Heart left ventricle (tissue), 16 donors: ENCODE data around the gene SULT4A1. TPM values are rescaled to one million over a fixed set of nuclear protein-coding genes. Genes with fewer than 3 reads are reported as not detected.
A peak's percentile ranks its signal among the peaks of the same experiment; 100 is the strongest.

ENCODE experiments used
- ATAC-seq, 4 donors: fragments of 200-7000 bp; cut with Tn5 transposase; one replicate each; pipeline ENCODE4 v1.9.1; 2020 to 2022; ENCODE audit warnings: moderate library complexity in 4 of 4, mild to moderate bottlenecking in 3 of 4, moderate number of reproducible peaks in 1 of 4
- DNase-seq, 5 donors: peaks; one replicate each; pipeline ENCODE4 v3.0.0-alpha.2; 2020
- H3K27ac ChIP-seq, 12 donors: fragments of 200-600 bp; sonication (generic) in 4 of 12; one replicate each; pipeline versions ENCODE4 v1.5.0 to v1.8.0; 2016 to 2022; ENCODE audit warnings: mild to moderate bottlenecking in 2 of 12
- H3K27me3 ChIP-seq, 9 donors: fragments of 200-600 bp; sonication (generic) in 2 of 9; one replicate each; pipeline versions ENCODE4 v1.5.1 to v1.8.0; 2016 to 2022; ENCODE audit warnings: mild to moderate bottlenecking in 3 of 9
- H3K36me3 ChIP-seq, 9 donors: fragments of 200-600 bp; sonication (generic) in 2 of 9; one replicate each; pipeline versions ENCODE4 v1.5.0 to v1.8.0; 2018 to 2022; ENCODE audit warnings: mild to moderate bottlenecking in 2 of 9
- H3K4me1 ChIP-seq, 12 donors: fragments of 200-600 bp; sonication (generic) in 4 of 12; one replicate each; pipeline versions ENCODE4 v1.5.0 to v1.8.0; 2016 to 2022; ENCODE audit warnings: mild to moderate bottlenecking in 3 of 12
- H3K4me3 ChIP-seq, 12 donors: fragments of 200-600 bp; sonication (generic) in 4 of 12; one replicate each; pipeline versions ENCODE4 v1.5.0 to v1.8.0; 2017 to 2022; ENCODE audit warnings: mild to moderate bottlenecking in 9 of 12, moderate library complexity in 4 of 12
- H3K9me3 ChIP-seq, 12 donors: fragments of 200-600 bp; sonication (generic) in 4 of 12; one replicate each; pipeline versions ENCODE4 v1.5.0 to v1.8.0; 2016 to 2022; ENCODE audit warnings: mild to moderate bottlenecking in 1 of 12
- CTCF ChIP-seq, 12 donors: fragments of 200-600 bp; sonication (generic) in 4 of 12; IDR thresholded peaks; one replicate each; pipeline versions ENCODE4 v1.5.0 to v1.8.0; 2018 to 2022; ENCODE audit warnings: antibody characterized with exemption in 12 of 12, mild to moderate bottlenecking in 5 of 12
- POLR2A ChIP-seq, 2 donors: fragments of 450-650 bp; IDR thresholded peaks; one replicate each; pipeline ENCODE4 v1.6.1; 2017; ENCODE audit warnings: antibody characterized with exemption in 2 of 2, mild to moderate bottlenecking in 2 of 2, moderate library complexity in 2 of 2
- WGBS, 4 donors: extraction: QIAGEN DNeasy Blood & Tissue Kit in 2 of 4; methylation state at CpG; one replicate each; pipeline versions ENCODE4 v1.1.5 to v1.1.7; 2013 to 2018; 5-methylcytosine and 5-hydroxymethylcytosine counted together
- intact Hi-C, 10 donors: fragments of 100-400 bp; cut with DNase I; formaldehyde crosslinking; loops; one replicate each; pipeline versions ENCODE4 v1.11.1 to v1.14.2; 2022
- polyA plus RNA-seq, 2 donors: library from polyadenylated mRNA; stranded (reverse); fragments of 200-250 nt; gene quantifications; one replicate each; pipeline ENCODE4 v1.2.3, GENCODE V29; 2013
- total RNA-seq, 9 donors: library from RNA; depleted of rRNA in 2 of 9; stranded (reverse); fragments of >200 nt in 2 of 9; fragmentation: NEBNext Ultra II Directional in 3 of 9; extraction: Animal tissue kit (Norgen Biotek cat#: 25700) in 3 of 9; gene quantifications; one replicate each; pipeline versions ENCODE4 v1.1.0 to v1.2.4, GENCODE V29; 2016 to 2023
- donor health status: ischemic (EF 13 %, LVEDD 7.1; RV severe dilation, severe dysfunction).
- donor health status: healthy with polysubstance abuse.
- donor health status: DM: no; HTN: yes; CAD: no.
- donor health status: DM: no; HTN: no; CAD: no.
- donor health status: ischemic (EF 25% LVEDD 6.9; RV normal size, moderate dysfunction).
- donor health status: ischemic (EF 25% LVEDD 5.7; RV mildly dilated, moderate dysfunction).
- donor health status: healthy.
- donor health status: DM: yes; HTN: yes; CAD: no.
- donor health status: ischemic (EF 35%, LVEDD 5.7; RV mildly dilated, moderate dysfunction).
- donor health status: nonischemic (EF 11% LVEDD 7.7; RV severe dilation, severe dysfunction).
- donor health status: DM: yes; HTN: yes; CAD: no.
- donor health status: PGD.
- donor health status: ischemic (EF 29% LVEDD 5.4; RV normal size, mild dysfunction).
- donor health status: nonischemic (EF 23%, LVEDD 6.1; RV moderate dilation, normal function).

The SULT4A1 gene
- total and polyA plus RNA-seq, 11 donors = 0.07 to 0.92 (median 0.21) TPM; not detected in 6

DNA sequence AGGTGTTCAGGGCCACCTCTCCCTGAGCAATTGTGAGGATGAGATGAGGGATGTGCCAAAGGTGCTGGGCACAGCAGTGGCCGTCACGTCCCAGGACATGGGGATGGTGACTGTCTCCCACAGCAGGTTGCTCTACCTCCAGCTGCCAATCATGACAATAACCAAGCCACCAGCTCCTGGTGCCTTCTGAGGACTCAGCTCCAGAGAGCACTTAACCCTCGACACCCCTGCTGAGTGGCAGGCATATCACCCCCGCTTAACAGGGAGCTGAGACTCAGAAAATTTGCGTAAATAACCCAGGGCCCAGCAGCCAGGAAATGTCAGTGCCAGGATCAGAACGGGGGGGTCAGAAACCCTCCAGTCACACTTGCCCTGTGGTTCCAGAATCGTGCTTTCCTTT is 37.9 kb upstream of the SULT4A1 start:
- Histone ChIP-seq H3K9me3 (no peaks in the 10 kb centered on the region), H3K4me3 (no peak overlapping the region), H3K36me3 (no peaks in the 10 kb centered on the region), H3K27me3 (peaks cover 0 to 22% (median 0%) of the 10 kb centered on the region in 9 donors), H3K27ac (no peak overlapping the region), H3K4me1 (no peaks in the 10 kb centered on the region)
- ATAC-seq (no peak), DNase-seq (no peak)
- 38 to 51% (median 40%) methylated on average over 6 to 7 of the region's 7 CpGs for WGBS, 4 donors
- intact Hi-C loops = no loop called here
- no peak for TF ChIP-seq POLR2A (IDR thresholded peaks at IDR 0.05)
- TF ChIP-seq CTCF (IDR thresholded peaks at IDR 0.05) = no peak

DNA sequence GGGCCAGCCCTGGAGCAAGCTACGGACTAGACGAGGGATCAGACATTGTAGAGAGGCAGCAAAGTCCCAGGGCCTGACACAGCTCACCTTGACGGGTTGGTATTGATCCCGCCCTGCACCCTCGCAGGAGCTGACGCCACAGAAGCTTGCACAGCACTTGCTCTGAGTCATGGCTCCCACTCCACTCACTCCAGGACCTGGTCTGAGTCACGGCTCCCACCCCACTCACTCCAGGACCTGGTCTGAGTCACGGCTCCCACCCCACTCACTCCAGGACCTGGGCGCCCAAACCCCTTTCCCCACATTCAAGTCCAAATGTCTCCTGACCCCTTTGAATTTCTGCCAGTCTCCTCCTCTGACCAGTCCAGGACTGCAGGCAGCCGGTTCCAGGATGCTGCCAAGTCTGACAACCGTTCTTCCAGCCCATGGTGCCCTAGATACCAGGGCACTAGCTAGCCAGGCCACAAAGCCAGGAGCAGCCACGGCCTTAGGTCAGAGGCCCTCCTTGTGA is 35.5 kb upstream of the SULT4A1 start:
- no peak for DNase-seq
- Histone ChIP-seq H3K4me3 (no peak overlapping the region), H3K4me1 (no peaks in the 10 kb centered on the region), H3K36me3 (no peaks in the 10 kb centered on the region), H3K27me3 (peaks cover 0 to 25% (median 3%) of the 10 kb centered on the region in 9 donors), H3K9me3 (no peaks in the 10 kb centered on the region), H3K27ac (no peak overlapping the region)
- intact Hi-C loops = no loop called here
- peak in 3 of 4 donors; percentile 10 to 30 (median 19) for ATAC-seq
- 58 to 69% (median 65%) methylated on average over 12 of the region's 12 CpGs for WGBS, 4 donors
- TF ChIP-seq POLR2A (IDR thresholded peaks at IDR 0.05) (no peak), CTCF (IDR thresholded peaks at IDR 0.05) (no peak)

DNA sequence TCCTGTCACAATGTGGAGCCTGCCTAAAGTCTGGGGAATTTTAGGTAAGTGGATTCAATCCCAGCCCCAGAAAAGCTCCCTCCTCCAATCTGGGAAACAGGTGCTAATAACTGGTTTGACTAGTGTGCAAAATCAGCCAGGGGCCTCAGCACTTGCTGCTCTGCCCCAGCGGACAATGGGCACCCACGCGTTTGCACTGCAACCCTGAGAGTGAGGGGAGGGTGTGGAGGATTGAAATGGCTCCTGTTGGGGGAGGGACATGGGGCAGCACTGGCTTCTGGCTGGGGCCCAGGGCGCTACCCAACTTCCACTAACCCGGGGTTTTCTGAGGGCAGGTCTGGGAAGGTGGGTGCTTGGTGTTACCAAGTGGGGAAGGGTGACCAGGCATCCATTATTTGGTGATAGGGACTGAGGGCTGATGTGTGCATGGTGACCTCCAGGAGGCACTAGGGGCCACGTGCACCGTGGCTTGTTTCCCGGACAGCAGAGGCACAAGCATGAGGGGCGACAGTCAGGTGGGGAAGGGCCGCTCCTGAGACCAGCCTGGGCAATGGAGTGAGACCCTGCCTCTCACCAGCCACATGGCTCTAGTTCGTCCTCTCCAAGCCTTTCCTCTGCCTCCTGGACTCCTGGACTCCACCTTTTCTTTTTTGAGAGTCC is 33.8 kb upstream of the SULT4A1 start:
- WGBS, 4 donors = 46 to 56% (median 47%) methylated on average over 11 of the region's 11 CpGs

More for the DNA sequence above, 33.8 kb upstream of the SULT4A1 start:
- Histone ChIP-seq H3K27me3 (peaks cover 8 to 34% (median 19%) of the 10 kb centered on the region in 9 donors), H3K36me3 (no peaks in the 10 kb centered on the region), H3K27ac (no peak overlapping the region), H3K9me3 (no peaks in the 10 kb centered on the region), H3K4me1 (peaks cover 0 to 10% (median 0%) of the 10 kb centered on the region in 12 donors), H3K4me3 (no peak overlapping the region)
- TF ChIP-seq POLR2A (IDR thresholded peaks at IDR 0.05) = no peak
- TF ChIP-seq CTCF (IDR thresholded peaks at IDR 0.05) = no peak
- intact Hi-C loops = no loop called here
- no peak for DNase-seq
- ATAC-seq = no peak
